SH-SY5Y (cell line): Measurements from ENCODE around the gene COX7A2L.

ENCODE experiments used
- GATA2 ChIP-seq: IDR thresholded peaks from 2 replicates; pipeline ENCODE4 v1.6.1; 2011; ENCODE audit warnings: mild to moderate bottlenecking, low read depth, low read length
- GATA3 ChIP-seq: IDR thresholded peaks from 2 replicates; pipeline ENCODE4 v1.6.1; 2011; ENCODE audit warnings: low read depth, mild to moderate bottlenecking, low read length, moderate library complexity

- no peak for TF ChIP-seq GATA3
- TF ChIP-seq GATA2: no peak
Measured at GRCh38 chr2:42401773-42402172, 40.8 kb upstream of the COX7A2L start.
